22Rv1 (cell line): Measurements from ENCODE around the gene MTERF4.
A peak's percentile ranks its signal among the peaks of the same experiment; 100 is the strongest.

Source experiments
- H3K27ac ChIP-seq: fragments of 450-650 bp; 2 replicates; pipeline ENCODE4 v1.5.1; 2017
- ZFX ChIP-seq: fragments of 450-650 bp; IDR thresholded peaks from 2 replicates; pipeline ENCODE4 v1.6.1; 2017; ENCODE audit warnings: antibody characterized with exemption, borderline replicate concordance
- TF ChIP-seq, protein P1 (sequence below): fragments of 450-650 bp; IDR thresholded peaks from 2 replicates; pipeline ENCODE4 v1.5.1; 2017; ENCODE audit warnings: mild to moderate bottlenecking

The MTERF4 gene

DNA sequence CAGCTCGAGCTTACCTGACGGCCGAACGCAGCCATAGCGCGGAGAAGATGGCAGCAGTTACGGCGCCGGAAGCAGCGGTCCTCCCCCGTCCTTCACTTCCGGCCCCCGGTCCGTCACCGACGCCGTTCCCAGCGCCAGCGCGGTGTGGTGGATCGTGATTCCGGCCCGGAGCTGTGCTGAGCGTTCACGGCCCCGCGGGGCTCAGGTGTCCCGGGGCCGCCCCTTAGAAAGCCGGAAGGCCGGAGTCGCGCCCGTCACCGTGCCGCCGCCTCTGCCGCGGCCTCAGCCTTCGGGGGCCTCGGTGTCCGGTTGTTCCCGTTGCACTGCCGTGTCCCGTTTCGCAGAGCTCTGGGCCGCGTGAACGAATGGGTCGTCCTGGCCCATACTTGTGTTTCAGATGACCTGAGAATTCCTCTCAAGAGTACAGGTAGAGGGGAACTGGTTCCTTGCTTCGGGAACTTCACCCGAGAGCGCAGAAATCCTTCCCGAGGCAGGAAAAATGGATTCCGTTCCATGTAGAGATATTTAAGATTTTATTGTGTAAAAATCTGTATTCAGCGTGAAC lies at the start of gene MTERF4:
TSS of gene MTERF4 (minus strand) at position 49 of the 565 bp plus-strand sequence. CDS start at position 35, 14 bp downstream.
- H3K27ac ChIP-seq, result peak within 1 kb of the TSS; percentile 100
- TF ChIP-seq, protein P1, sequence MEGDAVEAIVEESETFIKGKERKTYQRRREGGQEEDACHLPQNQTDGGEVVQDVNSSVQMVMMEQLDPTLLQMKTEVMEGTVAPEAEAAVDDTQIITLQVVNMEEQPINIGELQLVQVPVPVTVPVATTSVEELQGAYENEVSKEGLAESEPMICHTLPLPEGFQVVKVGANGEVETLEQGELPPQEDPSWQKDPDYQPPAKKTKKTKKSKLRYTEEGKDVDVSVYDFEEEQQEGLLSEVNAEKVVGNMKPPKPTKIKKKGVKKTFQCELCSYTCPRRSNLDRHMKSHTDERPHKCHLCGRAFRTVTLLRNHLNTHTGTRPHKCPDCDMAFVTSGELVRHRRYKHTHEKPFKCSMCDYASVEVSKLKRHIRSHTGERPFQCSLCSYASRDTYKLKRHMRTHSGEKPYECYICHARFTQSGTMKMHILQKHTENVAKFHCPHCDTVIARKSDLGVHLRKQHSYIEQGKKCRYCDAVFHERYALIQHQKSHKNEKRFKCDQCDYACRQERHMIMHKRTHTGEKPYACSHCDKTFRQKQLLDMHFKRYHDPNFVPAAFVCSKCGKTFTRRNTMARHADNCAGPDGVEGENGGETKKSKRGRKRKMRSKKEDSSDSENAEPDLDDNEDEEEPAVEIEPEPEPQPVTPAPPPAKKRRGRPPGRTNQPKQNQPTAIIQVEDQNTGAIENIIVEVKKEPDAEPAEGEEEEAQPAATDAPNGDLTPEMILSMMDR, result no peak
- TF ChIP-seq ZFX, result no peak

DNA sequence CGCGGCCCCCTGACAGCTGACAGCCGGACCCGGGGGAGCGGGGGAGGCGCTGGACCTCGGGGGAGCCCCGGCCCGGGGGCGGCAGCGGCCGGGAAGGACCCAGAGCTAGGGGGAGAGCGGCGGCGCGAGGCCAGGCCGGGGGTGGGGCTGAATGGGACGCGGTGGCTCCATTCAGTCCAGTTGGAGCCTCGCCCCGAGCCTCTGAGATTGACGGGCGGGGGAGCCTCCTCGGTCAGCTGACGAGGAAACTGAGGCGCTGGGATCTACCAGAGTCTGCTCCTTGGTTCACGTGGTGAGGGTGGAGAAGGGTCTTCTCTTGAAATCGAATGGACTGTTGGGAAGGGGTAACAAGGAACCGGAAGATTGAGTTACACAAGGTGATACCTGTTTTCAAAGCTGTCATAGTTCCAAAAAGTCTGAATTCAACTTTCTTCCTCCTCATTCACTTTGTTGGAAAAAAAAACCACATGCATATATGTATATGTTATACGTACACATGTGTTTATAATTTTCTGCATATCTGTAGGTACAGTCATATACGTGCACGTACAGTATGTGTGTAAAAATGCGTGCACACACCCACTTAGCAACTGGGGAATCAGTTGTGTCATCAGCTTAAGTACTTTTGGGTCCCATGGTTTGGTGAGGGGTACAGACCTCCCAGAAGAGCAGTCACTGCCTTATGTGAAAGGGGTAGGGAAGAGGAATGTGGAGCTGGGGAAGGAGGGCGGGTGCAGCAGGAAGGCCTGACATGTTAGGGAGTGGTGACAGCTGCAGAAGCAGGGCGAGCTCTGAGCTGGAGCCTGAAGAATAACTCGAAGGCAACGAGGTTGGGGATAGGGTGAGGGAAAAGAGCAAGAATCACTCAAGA lies 48.8 kb upstream of the MTERF4 start:
- H3K27ac ChIP-seq, result peak overlapping the region; percentile 88
- TF ChIP-seq ZFX, result no peak
- TF ChIP-seq, protein P1, result no peak

- TF ChIP-seq ZFX, result no peak
- TF ChIP-seq, protein P1, result no peak
- H3K27ac ChIP-seq, result peak within 1 kb of the TSS; percentile 88
Measured at GRCh38 chr2:241149925-241150659, 48.0 kb upstream of the MTERF4 start, which contains the start of gene PPP1R7. PPP1R7 (plus strand) TSS chr2:241150467; CDS start chr2:241150496, 29 bp downstream.

DNA sequence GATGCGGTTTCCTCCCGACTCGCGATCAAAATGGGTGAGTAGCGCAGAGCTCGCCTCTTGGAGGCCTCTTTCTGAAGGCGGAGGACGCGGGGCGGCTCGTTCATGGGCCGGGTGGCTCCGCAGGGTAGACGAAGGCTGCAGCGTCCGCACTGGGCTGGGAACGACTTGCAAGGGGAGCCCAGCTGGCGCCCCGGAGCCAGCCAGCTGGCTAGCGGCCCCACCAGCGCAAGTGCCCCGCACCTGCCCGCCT lies 47.5 kb upstream of the MTERF4 start:
- TF ChIP-seq, protein P1, result no peak
- no peak for TF ChIP-seq ZFX
- peak overlapping the region; percentile 88 for H3K27ac ChIP-seq

- TF ChIP-seq, protein P1, result no peak
- no peak for TF ChIP-seq ZFX
- H3K27ac ChIP-seq, result peak within 1 kb of the TSS; percentile 88
Measured at GRCh38 chr2:241148891-241149674, 47.0 kb upstream of the MTERF4 start, which contains the start of gene PASK. PASK (minus strand) TSS chr2:241149472; CDS start chr2:241143032, 6,440 bp downstream.

- peak overlapping the region; percentile 88 for H3K27ac ChIP-seq
- TF ChIP-seq ZFX, result no peak
- TF ChIP-seq, protein P1, result no peak
Measured at GRCh38 chr2:241148239-241148638, 46.2 kb upstream of the MTERF4 start.
